D721Med (cell line): ENCODE data around the gene FILIP1L.
A peak's percentile ranks its signal among the peaks of the same experiment; 100 is the strongest.

Source experiments
- DNase-seq: peaks from one replicate; pipeline ENCODE4 v3.0.0; 2011; ENCODE audit warnings: low spot score; ENCODE audit not compliant: insufficient read length
- FAIRE-seq: peaks from 2 replicates; lab custom pipeline; 2011; peaks lifted over from hg19 to GRCh38; lab: Jason Lieb, UNC
- TF ChIP-seq, protein P1 (sequence below): IDR thresholded peaks from 2 replicates; pipeline ENCODE4 v1.5.1; 2012; ENCODE audit warnings: mild to moderate bottlenecking, control low read depth; ENCODE audit not compliant: insufficient read depth; ENCODE audit errors: missing control alignments

The FILIP1L gene

DNA sequence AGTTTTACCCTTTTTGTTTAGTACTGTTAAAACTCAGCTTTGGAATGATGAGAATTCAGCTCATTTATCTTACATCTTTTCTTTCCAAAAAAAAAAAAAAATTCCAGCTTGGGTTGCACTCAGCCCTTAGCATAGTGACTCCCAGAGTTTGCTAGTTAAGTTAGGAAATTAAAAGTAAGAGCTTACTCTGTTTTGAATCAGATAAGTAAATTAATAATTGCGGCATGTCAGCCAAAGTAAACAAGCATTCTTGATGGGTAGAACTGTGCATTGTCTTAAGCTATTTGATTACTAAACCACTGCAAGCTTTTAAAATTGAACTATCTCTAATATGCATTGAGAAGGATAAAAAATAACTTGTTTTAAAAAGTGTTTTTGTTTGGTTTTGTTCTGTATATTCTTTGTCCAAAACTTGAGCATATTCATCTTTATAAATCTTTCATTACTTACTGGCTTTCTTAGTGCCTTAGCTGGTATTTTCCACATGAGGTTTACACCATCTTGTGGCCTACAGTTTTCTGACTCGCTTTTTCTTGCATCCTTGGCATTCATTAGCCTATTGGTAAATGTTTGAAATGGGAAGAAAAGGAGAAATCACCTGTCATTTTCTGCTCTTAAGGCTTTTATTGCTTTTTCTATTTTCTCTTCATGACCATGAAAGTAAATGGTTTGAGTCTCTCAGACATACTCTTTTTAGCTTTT, 107.6 kb downstream of the FILIP1L start:
- TF ChIP-seq, protein P1, sequence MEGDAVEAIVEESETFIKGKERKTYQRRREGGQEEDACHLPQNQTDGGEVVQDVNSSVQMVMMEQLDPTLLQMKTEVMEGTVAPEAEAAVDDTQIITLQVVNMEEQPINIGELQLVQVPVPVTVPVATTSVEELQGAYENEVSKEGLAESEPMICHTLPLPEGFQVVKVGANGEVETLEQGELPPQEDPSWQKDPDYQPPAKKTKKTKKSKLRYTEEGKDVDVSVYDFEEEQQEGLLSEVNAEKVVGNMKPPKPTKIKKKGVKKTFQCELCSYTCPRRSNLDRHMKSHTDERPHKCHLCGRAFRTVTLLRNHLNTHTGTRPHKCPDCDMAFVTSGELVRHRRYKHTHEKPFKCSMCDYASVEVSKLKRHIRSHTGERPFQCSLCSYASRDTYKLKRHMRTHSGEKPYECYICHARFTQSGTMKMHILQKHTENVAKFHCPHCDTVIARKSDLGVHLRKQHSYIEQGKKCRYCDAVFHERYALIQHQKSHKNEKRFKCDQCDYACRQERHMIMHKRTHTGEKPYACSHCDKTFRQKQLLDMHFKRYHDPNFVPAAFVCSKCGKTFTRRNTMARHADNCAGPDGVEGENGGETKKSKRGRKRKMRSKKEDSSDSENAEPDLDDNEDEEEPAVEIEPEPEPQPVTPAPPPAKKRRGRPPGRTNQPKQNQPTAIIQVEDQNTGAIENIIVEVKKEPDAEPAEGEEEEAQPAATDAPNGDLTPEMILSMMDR = peak; percentile 8
- FAIRE-seq (no peak), DNase-seq (no peak)

DNA sequence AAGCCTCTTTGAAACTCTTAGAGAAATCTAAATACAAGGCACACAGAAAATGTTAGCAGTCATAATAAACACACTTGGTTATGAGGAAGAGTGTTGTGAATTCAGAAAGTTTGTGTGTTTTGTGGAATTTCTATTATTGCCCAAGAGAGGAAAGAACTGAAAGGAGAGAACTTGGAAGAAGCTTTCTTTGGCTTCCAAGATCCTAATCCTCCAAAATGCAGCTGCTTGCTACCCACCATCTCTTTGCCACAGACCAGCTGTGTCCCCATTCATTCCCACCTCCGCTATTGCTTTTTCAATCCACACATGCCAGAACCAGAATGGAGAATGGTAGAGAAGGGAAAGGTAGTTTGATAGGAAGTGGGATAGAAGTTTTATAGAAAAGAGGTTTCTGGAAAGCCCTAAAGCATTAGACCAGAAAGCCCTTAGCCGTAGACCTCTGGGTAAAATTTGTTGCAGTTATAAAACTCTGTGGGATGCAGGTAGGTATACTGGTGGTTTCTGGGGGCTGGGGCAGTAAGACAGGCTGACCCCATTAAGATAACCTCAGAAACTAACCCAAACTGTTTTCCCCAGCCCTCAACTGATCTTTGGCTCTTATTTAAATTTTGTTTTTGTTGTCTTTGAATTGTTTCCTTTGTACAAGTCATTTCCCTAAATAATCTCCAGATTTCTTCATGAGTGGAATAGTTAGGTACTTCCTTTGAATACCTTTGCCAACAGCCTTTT, 108.5 kb downstream of the FILIP1L start:
- no peak for FAIRE-seq

DNA sequence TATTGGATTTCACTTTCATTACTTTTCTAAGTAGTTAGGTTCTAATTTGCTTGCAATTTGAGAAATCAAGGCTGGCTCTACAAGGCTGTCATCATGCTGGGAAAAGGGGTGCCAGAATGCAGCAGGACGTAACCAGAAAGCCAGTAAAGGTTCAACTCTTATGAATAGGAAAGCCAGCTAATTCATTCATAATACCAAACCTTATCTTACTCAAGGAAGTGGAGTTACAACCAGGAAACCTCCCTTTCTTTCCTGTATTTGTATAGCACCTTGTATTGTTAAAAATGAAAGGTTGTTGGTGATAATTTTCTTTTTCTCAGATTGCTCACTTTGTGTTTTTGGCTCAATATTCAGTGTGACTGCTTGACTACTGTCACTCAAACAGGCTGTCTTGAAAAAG, 109.4 kb downstream of the FILIP1L start:
- DNase-seq = no peak
- no peak for FAIRE-seq
- TF ChIP-seq, protein P1 = no peak

More for the DNA sequence above, 108.5 kb downstream of the FILIP1L start:
- no peak for DNase-seq
- TF ChIP-seq, protein P1 = no peak

DNA sequence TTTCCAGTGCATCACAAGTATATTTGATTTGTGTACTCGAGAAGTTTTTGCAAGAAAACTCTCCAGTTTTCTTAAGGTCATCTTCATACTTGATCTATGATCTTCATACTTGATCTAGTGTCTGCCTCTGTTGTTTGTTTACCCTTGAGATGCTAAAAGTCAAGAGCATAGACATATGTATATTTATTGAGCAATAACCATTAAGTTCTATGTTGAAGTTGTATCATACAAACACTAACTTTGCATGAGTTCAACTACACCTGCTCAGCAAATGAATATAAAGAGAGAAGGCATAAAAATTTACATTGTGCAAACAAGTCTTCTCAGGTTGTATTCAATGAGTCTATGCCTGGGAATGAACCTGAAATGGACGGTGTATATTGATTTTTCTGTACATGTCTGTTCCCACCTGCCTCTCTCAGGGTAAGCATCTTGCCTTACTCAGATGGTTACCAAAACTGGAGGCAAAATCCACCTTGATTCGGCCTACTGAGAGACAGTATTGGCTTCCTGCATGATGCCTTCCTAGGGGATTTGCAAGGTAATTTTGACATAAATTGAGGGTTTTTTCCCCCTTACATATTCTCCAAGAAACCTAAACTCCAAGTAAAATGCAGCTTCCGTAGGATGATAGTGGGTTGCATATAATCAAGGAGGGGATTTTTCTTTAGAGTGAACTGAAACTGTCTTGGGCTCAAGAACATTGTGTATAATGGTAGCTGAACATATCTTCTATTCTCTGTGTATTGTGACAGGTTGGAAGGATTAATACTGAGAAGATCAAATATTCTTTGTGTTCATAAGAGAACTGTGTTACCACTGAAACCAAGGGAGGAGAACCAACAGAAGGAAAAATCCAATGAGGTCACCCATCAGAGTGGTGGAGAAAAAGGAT, 110.4 kb downstream of the FILIP1L start:
- FAIRE-seq = no peak

DNA sequence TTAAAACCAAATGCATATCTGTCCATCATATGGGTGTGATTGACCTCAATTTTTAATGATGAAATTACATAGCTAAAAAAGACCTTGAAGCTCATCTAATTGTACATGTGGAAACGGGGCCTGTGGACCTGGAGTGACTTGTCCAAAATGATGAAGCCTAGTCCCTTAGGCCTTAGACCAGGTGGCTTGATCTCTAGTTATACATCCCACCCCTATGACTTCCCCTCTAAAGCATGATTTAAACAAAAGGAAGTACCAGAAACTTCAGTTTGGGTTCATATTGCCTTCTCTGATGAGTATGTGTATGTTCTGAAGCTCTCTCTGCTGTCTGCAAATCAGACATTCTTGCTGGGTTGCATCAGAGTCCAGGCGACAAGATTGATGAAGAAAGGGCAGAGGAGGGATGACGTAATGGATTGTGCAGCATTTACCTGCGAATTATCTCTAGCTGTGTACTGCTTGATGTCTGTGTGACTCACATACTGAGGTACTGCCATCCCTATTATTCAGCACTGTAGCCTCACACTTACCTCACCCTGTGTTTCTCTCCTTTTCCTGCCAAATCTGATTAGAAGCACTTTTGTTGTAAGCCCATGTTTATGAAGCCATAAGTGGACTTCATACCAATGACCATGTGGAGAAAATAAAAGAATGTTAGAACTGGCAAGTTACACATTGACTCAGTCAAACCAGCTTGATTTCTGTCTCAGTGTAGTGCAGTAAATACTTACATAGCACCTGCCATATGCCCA, 111.5 kb downstream of the FILIP1L start:
- FAIRE-seq (no peak), DNase-seq (no peak)
- TF ChIP-seq, protein P1 = no peak

More for the DNA sequence above, 110.4 kb downstream of the FILIP1L start:
- DNase-seq = no peak
- TF ChIP-seq, protein P1 = no peak

DNA sequence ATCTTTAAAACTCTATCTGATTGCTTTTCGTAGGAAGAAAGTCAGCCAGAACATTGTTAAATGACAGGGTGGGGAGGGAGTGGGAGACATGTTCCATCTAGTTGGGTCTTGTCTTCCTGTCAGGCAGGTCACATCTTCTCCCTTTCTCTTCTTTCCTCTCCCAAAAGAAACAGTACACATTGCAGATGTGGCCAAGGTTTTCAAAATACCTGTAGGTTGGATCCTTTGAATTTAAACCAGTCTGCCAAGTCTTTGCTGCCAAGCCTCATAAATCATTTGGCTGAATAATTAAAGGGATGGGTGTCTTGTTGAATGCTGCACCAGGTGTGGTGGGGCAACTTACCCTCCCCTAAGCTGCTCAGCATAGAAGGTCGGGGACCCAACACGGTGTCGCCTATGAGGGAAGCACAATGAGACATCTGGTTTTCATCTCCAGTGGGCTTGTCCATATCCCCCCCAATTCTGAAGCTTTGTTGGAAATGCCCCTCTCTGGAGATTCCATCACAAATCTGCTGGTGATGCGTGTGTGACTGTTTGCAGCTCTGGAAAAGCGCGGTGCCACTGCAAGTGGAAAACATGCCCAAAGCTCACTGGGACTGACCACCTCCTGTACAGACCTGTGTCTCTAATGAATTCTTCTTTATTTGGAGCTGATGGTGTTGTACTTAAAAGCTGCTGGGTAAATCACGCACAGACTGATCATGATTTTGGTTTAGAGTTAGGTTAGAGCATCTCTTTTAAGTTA, 112.6 kb downstream of the FILIP1L start:
- FAIRE-seq (no peak), DNase-seq (no peak)
- TF ChIP-seq, protein P1 = no peak
